Endothelial cell of umbilical vein (primary cell): ENCODE measurements around the gene PARP16. TPM values are rescaled to one million over a fixed set of nuclear protein-coding genes. Genes with fewer than 3 reads are reported as not detected.

Experiments used
- BruUV-seq: library from RNA; stranded (reverse); fragments of 400-500 nt; replicated peaks from 2 replicates; lab custom pipeline; 2021; lab: Mats Ljungman, UMichigan
- CTCF ChIA-PET: fragments of 300-600, 350-600 bp; sonication (Branson Sonifier 250); formaldehyde crosslinking; loops from one replicate; lab custom pipeline; 2021; ENCODE audit warnings: antibody characterized with exemption, inconsistent platforms; lab: Charles Lee
- POLR2A ChIA-PET: fragments of 300-600, 350-600 bp; sonication (Branson Sonifier 250); formaldehyde crosslinking; loops from one replicate; lab custom pipeline; 2021; ENCODE audit warnings: antibody characterized with exemption, inconsistent platforms; lab: Charles Lee
- DNase-seq: peaks from one replicate; pipeline ENCODE4 v3.0.0-alpha.2; 2011; ENCODE audit warnings: low read depth, low spot score
- FAIRE-seq: peaks from 2 replicates; lab custom pipeline; 2011; peaks lifted over from hg19 to GRCh38; lab: Jason Lieb, UNC
- H2AFZ ChIP-seq: 2 replicates; pipeline ENCODE4 v1.6.0; 2012; ENCODE audit warnings: low read depth, low read length, control low read depth, inconsistent platforms
- H3K27ac ChIP-seq: 2 replicates; pipeline ENCODE4 v1.5.1; 2011; ENCODE audit warnings: low read depth, mild to moderate bottlenecking, control low read depth, low read length, moderate library complexity; ENCODE audit not compliant: insufficient read depth
- H3K27me3 ChIP-seq, 2 experiments: 2 replicates each; pipeline versions ENCODE4 v1.6.0 to v1.6.1; 2011; ENCODE audit warnings: low read length in 2 of 2, mixed read lengths in 1 of 2; ENCODE audit not compliant: control insufficient read depth in 2 of 2, insufficient read depth in 2 of 2
- H3K36me3 ChIP-seq, 2 experiments: 2 replicates in 1 of 2; 3 replicates in 1 of 2; pipeline ENCODE4 v1.5.1; 2011; ENCODE audit warnings: low read length in 2 of 2, mild to moderate bottlenecking in 1 of 2, moderate library complexity in 1 of 2; ENCODE audit not compliant: control insufficient read depth in 2 of 2, insufficient read depth in 2 of 2; ENCODE audit errors: extremely low read depth in 1 of 2
- H3K4me1 ChIP-seq: 3 replicates; pipeline ENCODE4 v1.5.1; 2011; ENCODE audit warnings: mild to moderate bottlenecking, low read length; ENCODE audit not compliant: control insufficient read depth, insufficient read depth; ENCODE audit errors: extremely low read depth
- H3K4me2 ChIP-seq: 2 replicates; pipeline ENCODE4 v1.6.1; 2011; ENCODE audit warnings: low read length, control low read depth, mixed read lengths; ENCODE audit not compliant: insufficient read depth
- H3K4me3 ChIP-seq, 3 experiments: fragments of 200-600 bp in 1 of 3; sonication (generic), shearing (Covaris generic) in 1 of 3; replicated peaks in 1 of 3; 2 replicates each; pipeline ENCODE4 v1.5.1; 2011 to 2016; ENCODE audit warnings: control low read depth in 3 of 3, low read length in 3 of 3, mild to moderate bottlenecking in 2 of 3, inconsistent platforms in 1 of 3, low read depth in 1 of 3, moderate library complexity in 1 of 3; ENCODE audit not compliant: insufficient read depth in 1 of 3
- H3K79me2 ChIP-seq: 2 replicates; pipeline ENCODE4 v1.6.0; 2012; ENCODE audit warnings: low read length, inconsistent platforms; ENCODE audit not compliant: control insufficient read depth, insufficient read depth
- H3K9ac ChIP-seq: replicated peaks from 2 replicates; pipeline ENCODE3; 2011; ENCODE audit warnings: low read length, control low read depth; ENCODE audit not compliant: insufficient read depth; ENCODE audit errors: extremely low read depth
- H3K9me1 ChIP-seq: replicated peaks from 3 replicates; pipeline ENCODE4 v1.6.0; 2011; ENCODE audit warnings: mild to moderate bottlenecking, low read length; ENCODE audit not compliant: control insufficient read depth, insufficient read depth; ENCODE audit errors: extremely low read depth
- H3K9me3 ChIP-seq: replicated peaks from 2 replicates; pipeline ENCODE4 v1.5.1; 2012; ENCODE audit warnings: low read length, inconsistent platforms; ENCODE audit not compliant: control insufficient read depth, insufficient read depth
- H4K20me1 ChIP-seq: replicated peaks from 2 replicates; pipeline ENCODE3; 2011; ENCODE audit warnings: mild to moderate bottlenecking, low read length; ENCODE audit not compliant: control insufficient read depth, insufficient read depth; ENCODE audit errors: extremely low read depth
- CTCF ChIP-seq, 2 donors: IDR thresholded peaks; 1 replicate in 1 of 2; 2 replicates in 1 of 2; pipeline ENCODE4 v1.5.1; 2011; ENCODE audit warnings: low read length in 2 of 2, mild to moderate bottlenecking in 2 of 2, moderate library complexity in 2 of 2, control low read depth in 1 of 2, inconsistent platforms in 1 of 2, low read depth in 1 of 2; ENCODE audit not compliant: insufficient read depth in 1 of 2; ENCODE audit errors: extremely low read depth in 1 of 2
- EZH2 ChIP-seq: IDR thresholded peaks from 2 replicates; pipeline ENCODE4 v1.6.1; 2012; ENCODE audit warnings: borderline replicate concordance, low read depth, mild to moderate bottlenecking, moderate library complexity, low read length, inconsistent platforms; ENCODE audit not compliant: severe bottlenecking
- FOS ChIP-seq: IDR thresholded peaks from 2 replicates; pipeline ENCODE4 v1.6.1; 2011; ENCODE audit warnings: mild to moderate bottlenecking, low read length, moderate library complexity, borderline replicate concordance; ENCODE audit not compliant: insufficient read depth
- GATA2 ChIP-seq: IDR thresholded peaks from 2 replicates; pipeline ENCODE4 v1.7.0; 2011; ENCODE audit warnings: low read depth, mild to moderate bottlenecking, moderate library complexity, mixed read lengths, low read length; ENCODE audit not compliant: insufficient read length, insufficient read depth
- JUN ChIP-seq: IDR thresholded peaks from 2 replicates; pipeline ENCODE4 v1.6.1; 2011; ENCODE audit warnings: borderline replicate concordance, low read depth; ENCODE audit not compliant: insufficient read length, insufficient read depth
- MAX ChIP-seq: IDR thresholded peaks from 2 replicates; pipeline ENCODE4 v1.6.1; 2011; ENCODE audit not compliant: insufficient read depth, insufficient read length
- MYC ChIP-seq: IDR thresholded peaks from one replicate; pipeline ENCODE4 v1.6.1; 2011; ENCODE audit warnings: mild to moderate bottlenecking, low read depth, low read length
- POLR2A ChIP-seq: IDR thresholded peaks from 2 replicates; pipeline ENCODE4 v1.6.1; 2012; ENCODE audit warnings: low read depth, mild to moderate bottlenecking, control low read depth, low read length
- POLR2AphosphoS5 ChIP-seq: IDR thresholded peaks from 2 replicates; pipeline ENCODE4 v1.6.1; 2012; ENCODE audit warnings: low read depth, mild to moderate bottlenecking, control low read depth, low read length, moderate library complexity; ENCODE audit not compliant: insufficient read depth
- dilution Hi-C: fragments of 300-500 bp; cut with MboI; formaldehyde crosslinking; loops from one replicate; pipeline ENCODE4 v1.15.0; 2019; ENCODE audit warnings: low sequenced_read_pairs; ENCODE audit not compliant: extremely low pct_ligation_motif_present
- intact Hi-C: fragments of 100-400 bp; cut with micrococcal nuclease; formaldehyde crosslinking; loops from one replicate; pipeline ENCODE4 v1.10.0; 2022
- polyA plus RNA-seq, 4 experiments: library from polyadenylated mRNA; depleted of rRNA in 3 of 4; stranded (reverse) in 3 of 4; unstranded in 1 of 4; fragments of >200 nt; gene quantifications; 2 replicates each; pipeline versions ENCODE4 v1.2.1 to v1.2.3, GENCODE V29; 2011 to 2012; ENCODE audit warnings: missing spikeins in 1 of 4
- total RNA-seq: library from RNA; stranded (reverse); gene quantifications from 2 replicates; pipeline ENCODE4 v1.2.3, GENCODE V29; 2021

PARP16 gene
- total and polyA plus RNA-seq, 2 donors (not counting 3 experiments of a cell fraction or from before 2014, with no cell fraction given), result 3.9 to 6.3 TPM

- H3K27ac ChIP-seq, result no peak overlapping the region
- H4K20me1 ChIP-seq, result no peaks in the 10 kb centered on the region
- no peaks in the 10 kb centered on the region for H3K9me3 ChIP-seq
- no peak overlapping the region for H3K4me3 ChIP-seq
- POLR2A ChIA-PET, result no interaction called here
- FAIRE-seq, result no peak
- DNase-seq, result no peak
- no peaks in the 10 kb centered on the region for H3K79me2 ChIP-seq
- H3K4me1 ChIP-seq, result no peaks in the 10 kb centered on the region
- CTCF ChIA-PET, result no interaction called here
- dilution Hi-C loops, result no loop called here
- no peak overlapping the region for H2AFZ ChIP-seq
- no peak overlapping the region for H3K9ac ChIP-seq
- H3K4me2 ChIP-seq, result no peak overlapping the region
- no peaks in the 10 kb centered on the region for H3K27me3 ChIP-seq
- H3K9me1 ChIP-seq, result no peaks in the 10 kb centered on the region
- no peaks in the 10 kb centered on the region for H3K36me3 ChIP-seq
- intact Hi-C loops, result no loop called here
- TF ChIP-seq EZH2 (no peak), MAX (no peak), JUN (no peak), POLR2A (no peak), CTCF (IDR thresholded peaks at IDR 0.05; ENCODE audit: extremely low read depth in 1 of 2, insufficient read depth in 1 of 2, low read depth in 1 of 2, low read length in 2 of 2) (no peak), FOS (no peak), GATA2 (no peak), MYC (no peak), POLR2AphosphoS5 (no peak)
- BruUV-seq, result no TSS peak
These were observed 54.2 kb downstream of the PARP16 start for GRCh38 chr15:65232520-65232919.
